ENCODE data around the gene ACYP2.

DNA sequence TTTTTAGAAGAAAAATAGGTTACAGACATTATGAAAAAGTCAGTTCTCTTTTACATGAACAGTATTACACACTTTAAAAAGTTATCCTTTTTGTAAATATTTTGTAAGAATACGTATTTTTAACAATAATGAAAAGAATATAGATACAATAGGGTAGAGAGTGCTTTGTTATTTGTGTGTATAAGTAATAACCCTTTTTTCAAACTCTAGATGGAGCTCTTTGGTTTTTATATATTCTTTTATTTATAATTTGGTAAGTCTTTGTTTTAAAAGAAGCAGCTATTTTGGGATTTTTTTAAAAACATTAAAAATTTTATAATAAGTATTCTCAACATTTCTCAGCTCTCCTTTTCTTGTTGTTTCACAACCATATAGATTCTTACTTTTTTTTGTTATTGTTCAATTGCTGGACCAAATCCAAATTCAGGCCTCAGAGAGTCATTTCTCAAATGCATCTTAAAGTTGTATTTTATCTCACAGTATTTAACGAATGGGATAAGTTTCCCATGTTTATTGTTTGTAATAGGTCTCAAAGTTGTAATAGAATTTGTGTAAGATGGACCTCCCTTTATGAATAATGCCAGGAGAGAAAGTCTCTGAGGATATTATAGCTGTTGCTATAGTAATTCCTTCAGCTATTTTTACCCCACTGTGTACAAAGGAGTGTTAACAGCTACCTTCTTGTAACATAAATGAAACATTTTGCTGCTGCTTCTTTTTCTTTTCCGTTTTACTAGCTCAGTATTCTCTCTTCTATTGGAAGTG lies 46.4 kb downstream of the ACYP2 start:
- TF ChIP-seq, protein P1, sequence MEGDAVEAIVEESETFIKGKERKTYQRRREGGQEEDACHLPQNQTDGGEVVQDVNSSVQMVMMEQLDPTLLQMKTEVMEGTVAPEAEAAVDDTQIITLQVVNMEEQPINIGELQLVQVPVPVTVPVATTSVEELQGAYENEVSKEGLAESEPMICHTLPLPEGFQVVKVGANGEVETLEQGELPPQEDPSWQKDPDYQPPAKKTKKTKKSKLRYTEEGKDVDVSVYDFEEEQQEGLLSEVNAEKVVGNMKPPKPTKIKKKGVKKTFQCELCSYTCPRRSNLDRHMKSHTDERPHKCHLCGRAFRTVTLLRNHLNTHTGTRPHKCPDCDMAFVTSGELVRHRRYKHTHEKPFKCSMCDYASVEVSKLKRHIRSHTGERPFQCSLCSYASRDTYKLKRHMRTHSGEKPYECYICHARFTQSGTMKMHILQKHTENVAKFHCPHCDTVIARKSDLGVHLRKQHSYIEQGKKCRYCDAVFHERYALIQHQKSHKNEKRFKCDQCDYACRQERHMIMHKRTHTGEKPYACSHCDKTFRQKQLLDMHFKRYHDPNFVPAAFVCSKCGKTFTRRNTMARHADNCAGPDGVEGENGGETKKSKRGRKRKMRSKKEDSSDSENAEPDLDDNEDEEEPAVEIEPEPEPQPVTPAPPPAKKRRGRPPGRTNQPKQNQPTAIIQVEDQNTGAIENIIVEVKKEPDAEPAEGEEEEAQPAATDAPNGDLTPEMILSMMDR (IDR thresholded peaks at IDR 0.05), result no peak
- TF ChIP-seq POLR2A (IDR thresholded peaks at IDR 0.05), result no peak

All from Peyer's patch (tissue), 4 donors.